PC-9 (cell line): ENCODE measurements around the gene CD300E. TPM values are rescaled to one million over a fixed set of nuclear protein-coding genes. Genes with fewer than 3 reads are reported as not detected.

ENCODE experiments used
- BruUV-seq: library from RNA; stranded (reverse); fragments of 400-500 nt; replicated peaks from 2 replicates; lab custom pipeline; 2021; lab: Mats Ljungman, UMichigan
- CTCF ChIA-PET: fragments of 300-600 bp; sonication (Branson Sonifier 250); formaldehyde crosslinking; loops from one replicate; lab custom pipeline; 2022; ENCODE audit warnings: antibody characterized with exemption; lab: Charles Lee
- POLR2A ChIA-PET: fragments of 300-600 bp; sonication (Branson Sonifier 250); formaldehyde crosslinking; loops from one replicate; lab custom pipeline; 2022; ENCODE audit warnings: antibody characterized with exemption; ENCODE audit not compliant: unreplicated experiment; lab: Charles Lee
- DNase-seq, 2 experiments: peaks; one replicate each; pipeline versions ENCODE4 v3.0.0 to v3.0.0-alpha.2; 2015 to 2022; ENCODE audit warnings: mixed read lengths in 1 of 2
- H2AFZ ChIP-seq: fragments of 200-600 bp; sonication (generic); 2 replicates; pipeline ENCODE4 v1.8.1; 2017; ENCODE audit warnings: antibody characterized with exemption
- H3F3A ChIP-seq: fragments of 200-600 bp; sonication (generic); 2 replicates; pipeline ENCODE4 v1.8.1; 2017; ENCODE audit warnings: antibody characterized with exemption, mild to moderate bottlenecking, low read depth; ENCODE audit not compliant: insufficient read depth
- H3K27ac ChIP-seq: fragments of 200-600 bp; sonication (generic); 2 replicates; pipeline ENCODE4 v1.6.1; 2016; ENCODE audit warnings: mixed run types
- H3K27me3 ChIP-seq: fragments of 200-600 bp; sonication (generic); 2 replicates; pipeline ENCODE4 v1.6.1; 2016; ENCODE audit warnings: low read depth, mixed run types; ENCODE audit not compliant: insufficient read depth
- H3K36me3 ChIP-seq: fragments of 200-600 bp; sonication (generic); 2 replicates; pipeline ENCODE4 v1.6.1; 2016; ENCODE audit warnings: low read depth, mixed run types
- H3K4me1 ChIP-seq: fragments of 200-600 bp; sonication (generic); replicated peaks from 2 replicates; pipeline ENCODE4 v1.6.1; 2016; ENCODE audit warnings: mixed run types; ENCODE audit not compliant: insufficient read depth
- H3K4me2 ChIP-seq: fragments of 200-600 bp; sonication (generic); 2 replicates; pipeline ENCODE4 v1.6.1; 2017; ENCODE audit warnings: mixed run types
- H3K4me3 ChIP-seq: fragments of 200-600 bp; sonication (generic); 2 replicates; pipeline ENCODE4 v1.6.1; 2016; ENCODE audit warnings: mixed run types
- H3K79me2 ChIP-seq: fragments of 200-600 bp; sonication (generic); 2 replicates; pipeline ENCODE4 v1.6.1; 2017; ENCODE audit warnings: low read depth, mixed run types
- H3K9me2 ChIP-seq: fragments of 200-600 bp; sonication (generic); 2 replicates; pipeline ENCODE4 v1.8.1; 2017; ENCODE audit warnings: mild to moderate bottlenecking; ENCODE audit not compliant: insufficient read depth
- H3K9me3 ChIP-seq: fragments of 200-600 bp; sonication (generic); 2 replicates; pipeline ENCODE4 v1.8.1; 2016; ENCODE audit warnings: low read depth; ENCODE audit not compliant: insufficient read depth
- H4K20me1 ChIP-seq: fragments of 200-600 bp; sonication (generic); 2 replicates; pipeline ENCODE4 v1.8.1; 2017; ENCODE audit not compliant: insufficient read depth
- CTCF ChIP-seq: fragments of 200-600 bp; sonication (generic); conservative IDR thresholded peaks from 2 replicates; pipeline ENCODE4 v1.6.1; 2017; ENCODE audit warnings: mixed run types, antibody characterized with exemption, mild to moderate bottlenecking, moderate library complexity
- EZH2 ChIP-seq: fragments of 200-600 bp; sonication (generic); IDR thresholded peaks from 2 replicates; pipeline ENCODE4 v1.8.0; 2017; ENCODE audit warnings: antibody characterized with exemption, low read depth
- intact Hi-C: fragments of 100-400 bp; cut with micrococcal nuclease; formaldehyde crosslinking; loops from one replicate; pipeline ENCODE4 v1.10.0; 2022; ENCODE audit not compliant: unreplicated experiment
- total RNA-seq: library from RNA; stranded (reverse); gene quantifications from 2 replicates; pipeline ENCODE4 v1.2.3, GENCODE V29; 2021

The CD300E gene
- total RNA-seq, 1 experiment from 2014 or later, result not detected

- no peaks in the 10 kb centered on the region for H3K36me3 ChIP-seq
- no peak overlapping the region for H3K4me3 ChIP-seq
- no peaks in the 10 kb centered on the region for H3K9me3 ChIP-seq
- no peak for TF ChIP-seq CTCF
- no peak for TF ChIP-seq EZH2
- BruUV-seq, result no TSS peak
- POLR2A ChIA-PET, result no interaction called here
- H4K20me1 ChIP-seq, result no peaks in the 10 kb centered on the region
- peaks cover 89% of the 10 kb centered on the region for H3K27me3 ChIP-seq
- no peak for DNase-seq
- no peaks in the 10 kb centered on the region for H3K4me1 ChIP-seq
- H3K79me2 ChIP-seq, result no peaks in the 10 kb centered on the region
- no peak overlapping the region for H3K27ac ChIP-seq
- CTCF ChIA-PET, result no interaction called here
- H3K9me2 ChIP-seq, result no peaks in the 10 kb centered on the region
- no peaks in the 10 kb centered on the region for H3F3A ChIP-seq
- no peak overlapping the region for H2AFZ ChIP-seq
- no peak overlapping the region for H3K4me2 ChIP-seq
- intact Hi-C loops, result no loop called here
These were observed 593 bp upstream of the CD300E start for GRCh38 chr17:74624131-74624530.

- Histone ChIP-seq H3K4me3 (no peak overlapping the region), H3K9me3 (no peaks in the 10 kb centered on the region), H2AFZ (no peak overlapping the region), H3K4me2 (no peak overlapping the region), H3F3A (no peaks in the 10 kb centered on the region), H4K20me1 (no peaks in the 10 kb centered on the region), H3K9me2 (no peaks in the 10 kb centered on the region), H3K27ac (no peak overlapping the region), H3K79me2 (no peaks in the 10 kb centered on the region), H3K36me3 (no peaks in the 10 kb centered on the region), H3K27me3 (peaks cover 98% of the 10 kb centered on the region), H3K4me1 (no peaks in the 10 kb centered on the region)
- TF ChIP-seq CTCF (no peak), EZH2 (no peak)
- intact Hi-C loops, result no loop called here
- POLR2A ChIA-PET, result no interaction called here
- no peak for DNase-seq
- CTCF ChIA-PET, result no interaction called here
- BruUV-seq, result no TSS peak
These were observed 4.4 kb downstream of the CD300E start for GRCh38 chr17:74619077-74619673.

- ChIA-PET CTCF (no interaction called here), POLR2A (no interaction called here)
- Histone ChIP-seq H3K79me2 (no peaks in the 10 kb centered on the region), H3K9me3 (no peaks in the 10 kb centered on the region), H4K20me1 (no peaks in the 10 kb centered on the region), H2AFZ (no peak overlapping the region), H3K4me2 (no peak overlapping the region), H3K36me3 (no peaks in the 10 kb centered on the region), H3F3A (no peaks in the 10 kb centered on the region), H3K27ac (no peak overlapping the region), H3K9me2 (no peaks in the 10 kb centered on the region), H3K4me1 (no peaks in the 10 kb centered on the region), H3K27me3 (peaks cover 98% of the 10 kb centered on the region), H3K4me3 (no peak overlapping the region)
- no peak for DNase-seq
- no peak for TF ChIP-seq EZH2
- no peak for TF ChIP-seq CTCF
- intact Hi-C loops, result no loop called here
- BruUV-seq, result no TSS peak
These were observed 5.1 kb downstream of the CD300E start for GRCh38 chr17:74618451-74618850.
